Measurements from ENCODE around the gene RAPSN. TPM values are rescaled to one million over a fixed set of nuclear protein-coding genes. Genes with fewer than 3 reads are reported as not detected.

The RAPSN gene
- total RNA-seq, 1 donor, result 0.09 TPM

- TF ChIP-seq CTCF (IDR thresholded peaks at IDR 0.05; ENCODE audit: insufficient read depth, low read length), result no peak
- H3K4me3 ChIP-seq (ENCODE audit: low read depth, low read length), result no peak overlapping the region
- no peak for DNase-seq (ENCODE audit: low read depth)
Measured at GRCh38 chr11:47403571-47403970, 45.4 kb downstream of the RAPSN start.

GRCh38 chr11:47403135-47403534 is 45.8 kb downstream of the RAPSN start:
- no peak for DNase-seq (ENCODE audit: low read depth)
- TF ChIP-seq CTCF (IDR thresholded peaks at IDR 0.05; ENCODE audit: insufficient read depth, low read length), result no peak
- no peak overlapping the region for H3K4me3 ChIP-seq (ENCODE audit: low read depth, low read length)

- no peak for TF ChIP-seq CTCF (IDR thresholded peaks at IDR 0.05; ENCODE audit: insufficient read depth, low read length)
- no peak overlapping the region for H3K4me3 ChIP-seq (ENCODE audit: low read depth, low read length)
- DNase-seq (ENCODE audit: low read depth), result no peak
Measured at GRCh38 chr11:47400768-47401279, 48.1 kb downstream of the RAPSN start.

GRCh38 chr11:47399860-47400767 is 48.8 kb downstream of the RAPSN start:
- H3K4me3 ChIP-seq (ENCODE audit: low read depth, low read length), result peak overlapping the region; percentile 60
- DNase-seq (ENCODE audit: low read depth), result no peak
- TF ChIP-seq CTCF (IDR thresholded peaks at IDR 0.05; ENCODE audit: insufficient read depth, low read length), result no peak

- DNase-seq (ENCODE audit: low read depth), result no peak
- no peak overlapping the region for H3K4me3 ChIP-seq (ENCODE audit: low read depth, low read length)
- TF ChIP-seq CTCF (IDR thresholded peaks at IDR 0.05; ENCODE audit: insufficient read depth, low read length), result no peak
Measured at GRCh38 chr11:47398551-47398950, 50.4 kb downstream of the RAPSN start.

- TF ChIP-seq CTCF (IDR thresholded peaks at IDR 0.05; ENCODE audit: insufficient read depth, low read length), result no peak
- DNase-seq (ENCODE audit: low read depth), result no peak
- no peak overlapping the region for H3K4me3 ChIP-seq (ENCODE audit: low read depth, low read length)
Measured at GRCh38 chr11:47398011-47398410, 50.9 kb downstream of the RAPSN start.
